Left renal cortex interstitium (tissue), 4 donors: ENCODE data around the gene STAB2. TPM values are rescaled to one million over a fixed set of nuclear protein-coding genes. Genes with fewer than 3 reads are reported as not detected.

Experiments used
- DNase-seq, 4 donors: peaks; one replicate each; pipeline ENCODE4 v3.0.0-alpha.2; 2013; ENCODE audit warnings: low read depth in 4 of 4, low spot score in 2 of 4, missing footprints in 1 of 4
- polyA plus RNA-seq, 4 donors: library from polyadenylated mRNA; unstranded; fragments of 120-200 nt; gene quantifications; one replicate each; pipeline ENCODE4 v1.2.1, GENCODE V29; 2013; ENCODE audit not compliant: insufficient read length in 4 of 4

STAB2 gene
- polyA plus RNA-seq, 4 donors = 0.55 to 1.3 (median 1.1) TPM

DNA sequence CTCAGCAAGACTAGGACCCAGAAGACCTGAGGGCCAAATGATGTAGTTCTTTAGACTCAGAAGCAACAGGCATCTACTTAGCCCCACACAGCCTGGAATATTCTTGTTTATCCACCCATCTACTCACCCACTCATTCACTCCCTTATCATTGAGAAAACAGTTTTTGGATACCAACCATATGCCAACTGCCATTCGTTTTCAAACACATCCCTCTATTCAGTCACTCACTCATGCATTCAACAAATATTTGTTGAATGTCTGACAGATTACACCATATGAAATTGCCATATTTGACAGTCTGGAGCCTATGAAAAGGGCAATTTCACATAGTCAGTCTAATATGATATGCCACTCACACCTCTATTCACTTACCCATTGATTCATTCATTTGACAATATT lies 150.8 kb downstream of the STAB2 start:
- no peak for DNase-seq

DNA sequence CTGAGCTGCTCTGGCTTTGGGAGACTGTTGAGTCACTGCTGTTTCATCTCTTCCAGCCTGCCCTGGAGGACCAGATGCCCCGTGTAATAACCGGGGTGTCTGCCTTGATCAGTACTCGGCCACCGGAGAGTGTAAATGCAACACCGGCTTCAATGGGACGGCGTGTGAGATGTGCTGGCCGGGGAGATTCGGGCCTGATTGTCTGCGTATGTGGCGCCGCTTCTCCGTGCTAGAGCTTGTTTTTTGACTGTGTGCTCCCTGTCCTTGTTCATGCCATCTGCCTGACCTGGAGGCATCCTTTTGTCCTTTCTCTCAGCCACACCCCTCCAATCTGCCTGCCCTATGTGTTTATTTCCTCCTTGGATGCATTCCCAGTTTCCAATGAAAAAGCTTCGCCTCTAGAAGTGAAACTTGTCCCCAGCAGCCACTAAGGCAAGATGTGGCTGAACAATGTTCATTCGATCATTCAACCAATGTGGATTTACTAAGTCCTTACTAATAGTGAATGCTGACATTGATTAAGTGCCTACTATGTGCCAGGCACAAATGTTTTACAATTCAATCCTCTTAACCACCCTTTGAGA lies 155.4 kb downstream of the STAB2 start:
- DNase-seq = peak in 1 of 4 donors; percentile 2

DNA sequence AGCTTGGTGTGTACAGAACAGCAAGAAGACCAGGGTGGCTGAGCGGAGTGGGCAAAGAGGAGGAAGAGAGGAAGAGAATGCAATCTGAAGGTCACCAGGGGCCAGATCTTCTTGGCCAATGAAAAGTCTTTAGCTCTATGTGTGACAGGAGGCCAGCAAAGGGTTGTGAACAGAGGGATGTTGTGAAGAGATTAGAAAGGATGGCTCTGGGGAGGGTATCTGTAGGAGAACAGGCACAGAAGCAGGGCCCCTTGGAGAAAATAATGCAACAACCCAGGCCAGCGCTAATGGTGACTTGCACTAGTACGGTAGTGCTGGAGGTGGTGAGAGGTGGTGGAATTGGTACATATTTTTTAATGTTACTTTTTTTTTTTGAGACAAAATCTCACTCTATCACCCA lies 156.7 kb downstream of the STAB2 start:
- no peak for DNase-seq

DNA sequence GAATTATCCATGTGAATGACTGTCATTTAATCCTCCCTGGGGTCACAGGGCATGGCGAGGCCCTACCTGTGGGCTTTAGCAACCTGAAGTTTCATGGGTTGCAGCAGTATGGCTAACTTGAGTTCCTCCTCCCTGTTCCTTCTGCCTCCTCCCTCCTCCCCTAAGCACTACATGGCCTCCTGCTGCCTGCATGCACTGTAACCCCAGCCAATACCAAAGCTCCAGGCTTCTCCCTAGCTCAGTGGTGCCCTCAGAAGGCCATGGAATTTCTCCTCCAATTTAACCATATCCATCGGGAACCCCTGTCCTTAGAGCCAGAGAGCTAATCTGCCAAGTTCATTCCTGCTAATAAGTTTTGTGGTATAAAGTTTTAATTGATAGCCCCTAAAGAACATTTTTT lies 158.9 kb downstream of the STAB2 start:
- DNase-seq = no peak

DNA sequence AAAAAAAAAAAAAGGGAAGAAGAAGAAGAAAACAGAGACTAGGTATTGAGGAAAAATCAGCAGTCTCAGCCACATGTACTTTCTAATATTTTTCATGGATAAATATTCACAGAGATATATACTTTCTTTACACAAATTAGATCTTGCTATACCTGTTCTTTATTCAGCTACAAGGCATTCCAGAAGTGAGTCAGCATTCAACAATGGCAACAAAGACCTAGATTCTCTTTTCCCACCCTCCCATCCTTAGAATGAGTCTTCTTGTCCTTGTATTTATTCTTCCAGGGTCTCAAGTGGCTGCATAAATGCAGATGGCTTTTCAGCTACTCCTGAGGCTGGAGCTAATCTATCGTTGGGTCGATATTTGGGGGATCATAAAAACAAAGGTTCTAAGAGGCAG lies 160.9 kb downstream of the STAB2 start:
- DNase-seq = no peak

DNA sequence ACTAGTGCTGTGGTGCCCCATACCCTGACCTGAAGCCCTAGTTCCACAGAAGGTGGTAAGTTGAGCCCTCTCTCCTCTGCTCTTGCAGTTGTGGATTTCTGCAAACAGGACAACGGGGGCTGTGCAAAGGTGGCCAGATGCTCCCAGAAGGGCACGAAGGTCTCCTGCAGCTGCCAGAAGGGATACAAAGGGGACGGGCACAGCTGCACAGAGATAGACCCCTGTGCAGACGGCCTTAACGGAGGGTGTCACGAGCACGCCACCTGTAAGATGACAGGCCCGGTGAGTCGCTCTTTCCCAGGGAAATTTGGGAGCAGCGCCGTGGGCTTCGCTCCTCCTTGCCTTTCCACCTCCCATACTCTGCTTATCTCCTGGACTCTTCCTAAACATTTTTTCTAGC lies 161.8 kb downstream of the STAB2 start:
- no peak for DNase-seq

DNA sequence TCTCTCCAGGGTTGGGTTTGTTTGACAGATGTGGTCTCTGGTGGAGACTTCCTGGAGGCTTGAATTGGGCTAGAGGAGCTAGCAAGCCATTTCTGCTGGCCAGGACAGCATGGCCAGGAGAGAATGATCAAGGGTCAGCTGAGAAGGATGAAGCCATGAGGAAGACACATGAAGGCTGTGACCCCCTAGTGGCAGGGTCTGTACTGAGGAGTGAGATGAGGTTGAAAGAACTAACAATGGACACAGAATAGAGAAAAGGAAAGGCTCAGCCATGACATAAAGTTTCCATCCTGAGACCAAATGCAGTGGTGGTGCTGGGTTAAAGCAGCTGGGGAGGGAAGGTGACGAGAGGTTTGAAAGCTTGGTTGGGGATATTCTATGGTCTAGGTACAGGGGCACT lies 164.1 kb downstream of the STAB2 start:
- no peak for DNase-seq

DNA sequence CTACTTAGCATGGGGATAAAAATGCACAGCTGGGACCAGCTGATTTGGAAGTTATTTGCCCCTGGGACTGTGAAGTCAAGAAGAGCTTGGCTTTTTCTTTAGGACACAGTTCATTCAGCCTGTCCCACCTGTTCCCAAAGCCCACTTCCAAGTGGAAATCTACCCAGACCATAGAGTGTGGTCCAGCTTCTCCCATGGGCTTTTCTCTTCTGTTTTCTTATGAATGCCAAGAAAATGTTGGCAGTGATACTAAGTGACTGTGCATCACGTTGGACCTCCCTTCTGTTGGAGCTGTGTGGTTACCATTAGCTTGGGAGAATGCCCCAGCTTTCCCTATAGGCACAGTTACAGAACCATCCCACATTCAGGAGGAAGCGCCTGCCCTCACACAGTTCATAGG lies 164.5 kb downstream of the STAB2 start:
- no peak for DNase-seq

DNA sequence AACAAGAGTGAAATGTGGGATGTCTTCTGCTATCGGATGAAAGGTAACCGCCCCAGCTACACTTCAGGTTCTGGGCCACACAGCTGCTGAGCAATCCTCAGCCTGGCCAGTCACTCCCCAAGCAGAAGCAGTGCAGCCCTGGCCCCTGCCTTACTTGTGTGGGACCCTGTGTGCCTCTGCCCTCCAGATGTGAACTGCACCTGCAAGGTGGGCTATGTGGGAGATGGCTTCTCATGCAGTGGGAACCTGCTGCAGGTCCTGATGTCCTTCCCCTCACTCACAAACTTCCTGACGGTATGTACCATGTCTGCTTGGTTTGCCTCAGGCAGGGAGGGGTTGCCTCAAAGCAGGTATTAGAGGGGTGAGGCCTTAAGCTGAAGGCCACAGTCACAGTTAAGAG lies 168.4 kb downstream of the STAB2 start:
- DNase-seq = no peak

DNA sequence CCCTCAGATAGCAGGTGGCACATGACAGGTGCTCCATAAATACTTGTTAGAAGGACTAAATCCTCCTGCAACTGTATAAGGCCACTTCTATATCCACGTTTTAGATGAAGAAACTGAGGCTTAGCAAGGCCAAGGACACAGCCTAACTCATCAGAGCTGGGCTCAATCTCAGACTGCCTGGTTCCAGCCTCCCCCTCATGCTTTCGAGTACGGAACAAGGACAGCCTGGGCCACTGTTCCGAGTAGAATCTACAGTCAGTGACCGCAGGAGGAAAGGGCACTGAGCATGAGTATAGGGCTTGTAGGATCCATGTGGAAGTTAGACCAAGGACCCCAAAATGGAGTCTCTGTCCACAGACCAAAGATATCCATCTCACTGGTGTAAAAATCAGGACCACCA lies 169.4 kb downstream of the STAB2 start:
- no peak for DNase-seq

DNA sequence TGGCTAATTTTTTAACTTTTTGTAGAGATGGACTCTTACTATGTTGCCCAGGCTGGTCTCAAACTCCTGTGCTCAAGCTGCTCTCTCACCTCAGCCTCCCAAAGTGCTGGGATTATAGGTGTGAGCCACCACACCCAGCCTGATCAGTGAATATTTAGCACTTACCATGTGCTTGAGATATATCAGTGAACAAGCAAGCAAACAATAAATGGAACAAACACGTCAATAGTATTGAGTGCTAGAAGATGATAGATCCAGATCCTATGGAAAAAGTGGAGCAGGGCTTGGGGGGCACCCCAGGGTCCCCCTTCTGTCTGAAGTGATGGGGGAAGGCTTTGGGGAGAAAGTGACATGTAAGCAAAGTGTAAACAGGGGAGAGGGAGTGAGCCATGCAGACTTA lies 170.2 kb downstream of the STAB2 start:
- no peak for DNase-seq

DNA sequence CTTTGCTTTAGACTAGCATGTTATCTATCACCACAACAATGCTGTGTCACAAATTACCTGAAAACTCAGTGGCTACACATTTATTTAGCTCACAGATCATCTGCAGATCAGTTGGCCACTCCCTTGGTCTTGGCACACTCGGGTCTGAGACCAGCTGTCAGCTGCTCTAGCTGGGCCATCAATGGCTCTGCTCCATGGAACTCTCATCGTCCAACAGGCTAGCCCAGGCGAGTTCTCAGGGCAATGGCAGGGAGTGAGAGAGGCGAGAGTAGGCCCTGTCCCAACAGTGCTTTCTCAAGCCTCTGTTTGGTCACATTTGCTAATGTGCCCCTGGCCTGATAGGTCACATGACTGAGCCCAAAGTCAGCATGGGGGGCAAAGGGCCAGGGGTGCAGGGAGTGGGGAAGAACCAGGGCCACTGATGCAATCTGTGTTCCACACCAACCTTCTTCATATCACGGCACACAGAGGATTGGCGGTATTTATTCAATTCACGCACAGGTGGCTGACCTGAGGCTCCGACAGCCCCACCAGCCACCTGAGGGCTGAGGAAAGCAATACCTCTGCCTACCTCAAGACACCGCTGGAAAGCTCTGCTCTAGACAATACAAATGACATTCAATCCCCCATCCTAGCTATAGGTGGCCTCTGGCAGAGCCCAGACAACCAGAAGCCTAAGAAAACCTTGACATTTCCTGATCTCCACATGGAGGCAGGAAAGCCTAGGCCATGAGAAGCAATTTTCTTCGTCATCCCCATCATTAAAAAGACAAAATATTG lies 171.4 kb downstream of the STAB2 start:
- no peak for DNase-seq

DNA sequence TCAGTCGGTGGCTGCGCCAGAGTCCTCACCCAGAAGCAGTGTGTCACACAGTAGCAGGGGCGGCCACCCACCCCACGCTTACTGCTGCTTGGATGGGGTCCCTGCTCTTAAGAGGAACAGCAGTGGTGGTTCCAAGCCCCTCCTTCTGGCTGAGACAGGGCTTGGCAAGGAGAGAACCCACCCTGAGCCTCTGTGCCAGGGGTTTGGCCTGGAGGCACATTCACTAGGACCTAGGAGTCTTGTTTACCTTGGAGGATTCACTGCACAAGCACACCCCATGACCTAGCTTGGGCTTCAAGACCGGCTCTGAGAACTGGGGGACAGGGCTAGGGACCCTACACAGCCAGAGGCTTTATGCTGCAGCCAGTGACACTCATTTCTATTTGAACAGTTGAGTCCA lies 175.4 kb downstream of the STAB2 start:
- no peak for DNase-seq

DNA sequence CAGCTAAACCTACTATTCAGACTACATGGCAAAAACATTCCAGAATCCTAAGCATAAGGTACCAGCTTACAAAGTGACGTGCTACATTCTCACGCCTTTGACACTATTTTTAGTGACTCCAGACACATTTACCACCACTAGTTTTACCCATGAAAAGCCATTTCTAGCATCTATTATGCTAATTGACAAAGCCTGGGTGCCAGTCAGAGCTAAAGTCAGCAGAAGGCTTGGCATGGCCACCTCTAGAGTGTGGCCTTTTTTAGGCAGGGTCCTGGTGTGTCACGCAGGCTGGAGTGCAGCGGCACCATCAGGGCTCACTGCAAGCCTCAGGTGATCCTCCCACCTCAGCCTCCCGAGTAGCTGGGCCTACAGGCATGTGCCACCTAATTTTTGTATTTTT lies 178.2 kb downstream of the STAB2 start:
- no peak for DNase-seq

DNA sequence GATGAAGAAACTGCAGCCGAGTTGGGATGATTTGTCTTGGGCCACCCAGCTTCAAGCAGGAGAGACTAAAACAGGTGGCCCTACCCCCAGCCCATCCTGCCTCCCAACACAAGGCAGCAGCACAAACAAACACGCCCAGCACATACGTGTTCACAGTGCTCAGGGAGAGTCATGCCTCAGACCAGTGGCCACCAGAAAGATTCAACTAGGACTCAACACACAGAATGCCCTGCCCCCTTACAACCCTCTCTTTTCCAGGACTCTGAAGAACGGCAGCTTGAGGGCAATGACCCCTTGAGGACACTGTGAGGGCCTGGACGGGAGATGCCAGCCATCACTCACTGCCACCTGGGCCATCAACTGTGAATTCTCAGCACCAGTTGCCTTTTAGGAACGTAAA lies 179.0 kb downstream of the STAB2 start:
- DNase-seq = no peak

DNA sequence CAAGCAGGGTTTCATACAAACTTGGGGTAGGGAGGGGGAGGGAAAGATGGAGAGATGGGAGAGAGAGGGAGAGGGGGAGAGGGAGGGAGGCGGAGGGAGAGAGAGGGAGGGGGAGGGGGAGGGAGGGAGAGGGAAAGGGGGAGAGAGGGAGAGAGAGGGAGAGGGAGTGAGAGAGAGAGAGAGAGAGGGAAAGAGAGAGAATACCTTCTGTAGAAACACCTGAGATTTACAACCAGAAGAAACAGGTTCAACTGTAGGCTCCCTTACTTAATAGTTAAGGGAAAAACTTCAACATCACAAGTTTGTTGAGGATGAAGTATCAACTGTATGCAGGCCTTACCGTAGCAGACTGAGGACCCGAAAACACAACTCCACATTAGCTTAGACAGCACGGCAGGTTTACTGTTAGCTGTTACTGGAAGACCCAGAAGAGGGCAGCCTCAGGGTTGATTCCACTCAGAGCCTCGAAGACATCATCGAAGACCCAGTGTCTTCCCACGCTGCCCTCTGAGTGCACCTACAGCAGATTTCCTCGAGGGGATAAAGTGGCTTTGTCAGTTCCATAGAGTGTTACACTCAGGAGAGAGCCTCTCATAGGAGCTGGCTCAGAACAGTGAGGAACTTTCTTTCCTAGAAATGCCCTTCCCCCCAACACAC lies 181.5 kb downstream of the STAB2 start:
- no peak for DNase-seq

DNA sequence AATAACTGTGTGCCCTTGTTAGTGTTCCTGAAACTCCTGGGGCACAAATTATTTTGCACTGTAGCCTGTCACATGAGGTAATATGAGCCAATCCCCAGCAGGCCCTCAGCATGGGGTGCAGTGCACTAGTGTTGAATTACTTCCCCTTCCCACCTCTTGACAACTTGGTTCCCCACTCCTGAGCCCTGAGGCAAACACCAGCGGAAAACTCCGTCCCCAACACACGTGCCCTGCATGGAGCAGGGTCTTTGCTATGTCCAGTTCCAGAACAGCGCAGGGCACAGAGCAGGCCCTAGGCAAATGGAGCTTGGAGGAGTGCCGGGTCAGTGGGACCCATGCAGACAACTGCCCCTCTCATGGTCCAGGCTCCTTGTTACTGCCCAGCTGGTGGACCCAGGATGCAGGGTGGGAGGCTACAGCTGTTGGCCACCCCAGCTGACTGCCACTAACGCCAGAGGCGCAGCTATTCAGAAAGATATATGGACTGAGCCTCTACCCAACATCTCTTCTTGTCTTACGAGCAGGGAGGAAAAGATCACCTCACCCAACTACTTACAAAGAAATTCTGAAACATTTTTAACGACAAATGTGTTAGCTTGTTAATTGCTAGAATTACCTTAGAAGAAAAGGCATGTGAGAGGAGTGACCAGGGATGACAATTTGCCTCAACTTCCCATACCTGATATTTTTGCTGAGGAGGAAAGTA lies 182.3 kb downstream of the STAB2 start:
- DNase-seq = no peak

DNA sequence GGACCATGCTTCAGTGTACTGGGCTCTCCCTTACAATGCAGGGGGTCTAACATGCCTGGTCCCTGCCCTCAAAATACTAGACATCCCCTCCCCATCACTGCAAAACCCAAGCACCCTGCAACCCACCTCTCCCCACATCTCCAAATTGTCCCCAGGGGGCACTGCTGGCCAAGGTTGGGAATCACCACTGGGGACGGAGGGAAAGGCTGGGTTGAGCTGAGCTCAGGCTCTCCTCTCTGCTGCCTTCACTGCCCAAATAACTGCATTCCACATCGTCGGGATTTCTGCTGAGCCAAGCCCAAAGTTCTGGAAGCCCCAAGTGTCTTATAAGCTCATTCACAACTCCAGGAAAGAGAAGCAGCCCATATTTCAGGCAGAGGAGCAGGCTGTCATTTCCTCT lies 184.4 kb downstream of the STAB2 start:
- DNase-seq = no peak

DNA sequence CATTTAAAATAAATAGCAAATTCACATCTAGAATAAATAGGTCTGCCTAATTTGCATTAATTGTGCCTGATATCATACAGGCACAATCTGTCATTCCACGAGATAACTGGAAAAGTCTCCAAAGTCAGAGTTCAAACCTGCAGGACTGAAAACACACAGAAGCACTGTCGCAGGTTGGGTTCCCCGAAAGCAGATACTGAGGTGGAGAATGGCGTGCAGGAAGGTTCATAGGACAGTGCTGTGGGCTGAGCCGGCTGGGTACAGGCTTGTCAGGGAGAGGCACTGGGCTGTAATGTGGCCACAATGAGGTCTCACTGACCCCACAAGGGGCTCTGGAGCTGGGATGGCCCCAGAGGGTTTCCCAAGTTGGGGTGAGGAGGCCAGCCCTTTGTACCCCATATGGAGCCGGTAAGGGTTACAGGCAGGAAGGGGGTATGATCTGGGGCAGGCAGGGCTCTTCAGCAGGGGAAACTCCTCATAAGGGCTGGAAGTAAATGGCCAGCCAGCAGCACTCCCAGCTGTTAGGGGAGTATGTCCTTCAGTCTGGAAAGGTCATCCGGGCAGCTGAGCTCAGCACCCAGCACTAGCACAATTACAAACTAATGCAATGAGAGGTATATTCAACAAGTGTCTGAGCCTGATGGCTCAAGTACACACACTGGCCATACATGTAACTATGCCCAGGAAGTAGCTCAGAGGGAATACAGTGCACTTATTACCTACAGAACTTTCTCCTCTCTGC lies 185.5 kb downstream of the STAB2 start:
- no peak for DNase-seq

DNA sequence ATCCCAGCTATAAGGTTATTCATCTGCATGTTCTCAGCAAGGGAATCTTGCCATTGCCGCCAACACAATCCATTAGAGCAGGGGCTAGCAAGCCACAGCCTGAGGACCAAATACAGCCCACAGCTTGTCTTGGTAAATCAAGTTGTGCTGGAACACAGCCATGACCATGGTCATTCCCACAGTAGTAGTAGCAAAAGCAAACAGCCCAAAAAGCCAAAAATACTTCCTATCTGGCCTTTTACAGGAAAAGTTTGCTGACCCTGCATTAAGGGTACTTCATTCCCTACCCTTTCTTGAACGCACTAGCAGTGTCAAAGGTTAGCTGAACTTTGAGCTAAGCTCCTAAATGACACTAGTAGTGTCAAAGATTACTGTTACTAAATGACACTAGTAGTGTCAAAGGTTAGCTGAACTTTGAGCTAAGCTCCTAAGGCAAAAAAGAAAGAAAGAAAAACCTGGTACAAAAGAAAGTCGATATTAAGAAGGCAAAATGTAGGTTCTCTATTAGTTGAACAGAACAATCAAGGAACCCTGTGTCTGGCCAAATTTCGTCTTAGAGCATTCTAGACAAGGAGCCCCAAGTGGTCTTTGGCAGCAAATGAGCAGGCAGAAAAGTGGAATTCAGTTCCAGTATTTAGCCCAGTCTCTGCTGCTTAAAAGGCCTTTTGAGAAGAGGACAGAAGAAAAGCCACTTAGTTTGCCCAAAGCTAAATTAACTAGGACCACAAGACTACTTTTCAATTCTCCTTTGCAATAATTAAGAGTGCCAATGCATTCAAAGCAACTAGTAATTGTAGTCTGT lies 186.2 kb downstream of the STAB2 start:
- DNase-seq = no peak
